ENCODE results near the gene HHIPL1.

HHIPL1 gene

GRCh38 chr14:99685151-99685591 lies 40.2 kb downstream of the HHIPL1 start:
- DNase-seq (ENCODE audit: extremely low spot score, insufficient read length, low read depth) = no peak
- no peak for FAIRE-seq

DNA sequence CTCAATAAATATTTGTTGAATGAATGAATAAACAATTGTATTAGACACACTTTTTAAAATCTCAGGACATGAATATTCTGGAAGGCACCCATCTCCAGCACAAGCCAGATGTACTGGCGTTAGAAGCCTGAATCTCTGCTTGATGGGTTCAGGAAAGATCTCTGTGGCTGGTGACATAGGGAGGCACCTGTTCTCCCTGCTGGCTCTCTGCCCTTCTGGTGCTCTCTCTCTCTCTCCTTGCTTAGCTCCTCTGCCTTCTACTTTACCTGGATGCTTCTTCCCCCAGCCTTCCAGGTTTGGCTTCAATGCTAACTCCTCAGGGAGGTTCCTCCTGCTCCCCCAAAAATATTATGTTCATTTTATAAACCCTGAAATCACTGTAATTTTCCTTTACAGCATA lies 40.7 kb downstream of the HHIPL1 start:
- DNase-seq (ENCODE audit: extremely low spot score, insufficient read length, low read depth) (no peak), FAIRE-seq (no peak)

DNA sequence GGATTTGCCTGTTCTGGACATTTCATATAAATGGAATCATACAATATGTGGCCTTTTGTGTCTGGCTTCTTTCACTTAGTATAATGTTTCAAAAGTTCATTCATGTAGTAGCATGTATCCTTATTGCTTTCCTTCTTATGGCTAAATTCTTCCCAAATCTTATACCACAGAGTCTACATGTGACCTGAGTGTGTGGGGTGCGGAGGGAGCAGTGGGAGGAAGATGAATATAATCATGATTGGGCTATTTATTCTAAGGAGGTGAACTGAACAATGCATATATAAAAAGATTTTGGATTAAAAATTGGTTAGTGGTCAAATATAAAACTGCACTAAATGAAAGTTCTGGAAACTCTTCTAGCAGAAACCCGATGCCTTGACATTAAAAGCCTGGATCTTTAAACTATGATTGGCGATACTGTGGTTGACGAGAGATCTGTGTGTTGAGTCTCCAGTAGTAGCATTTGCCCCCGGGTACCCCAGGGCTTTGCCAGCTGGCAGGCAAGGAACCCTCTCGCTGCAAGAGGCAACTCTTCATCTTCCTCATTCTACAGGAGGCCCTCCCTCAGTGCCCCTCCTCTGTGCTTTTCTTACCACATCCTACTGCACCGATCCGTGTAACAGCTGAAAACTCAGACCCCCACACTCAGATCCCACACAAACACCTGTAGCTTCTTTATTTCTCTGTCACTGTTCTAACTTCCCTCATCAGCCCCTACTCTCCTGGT lies 41.8 kb downstream of the HHIPL1 start:
- no peak for DNase-seq (ENCODE audit: extremely low spot score, insufficient read length, low read depth)
- no peak for FAIRE-seq

GRCh38 chr14:99687284-99688209 lies 42.6 kb downstream of the HHIPL1 start:
- no peak for DNase-seq (ENCODE audit: extremely low spot score, insufficient read length, low read depth)
- FAIRE-seq = peak; percentile 5

- no peak for DNase-seq (ENCODE audit: extremely low spot score, insufficient read length, low read depth)
- no peak for FAIRE-seq
Observed at GRCh38 chr14:99688210-99688581, 43.3 kb downstream of the HHIPL1 start.

DNA sequence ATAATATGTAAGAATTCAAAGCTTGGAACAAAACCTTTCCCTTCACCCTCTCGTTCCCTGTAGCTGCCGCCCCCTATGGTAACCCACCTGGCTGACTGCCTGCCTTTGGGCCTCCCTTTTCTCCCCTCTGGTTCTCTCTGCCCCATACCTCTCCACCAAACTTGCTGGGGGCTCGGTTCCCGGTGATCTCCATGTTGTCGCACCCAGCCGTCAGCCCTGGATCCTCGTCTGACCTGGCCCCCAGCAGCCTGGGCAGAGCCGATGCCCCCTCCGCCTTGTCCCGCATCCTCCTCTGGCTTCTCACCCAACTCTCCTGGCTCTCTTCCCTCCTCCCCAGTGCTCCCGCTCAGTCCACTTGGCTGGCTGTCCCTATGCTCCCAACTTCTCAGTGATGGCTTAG lies 43.7 kb downstream of the HHIPL1 start:
- no peak for DNase-seq (ENCODE audit: extremely low spot score, insufficient read length, low read depth)

DNA sequence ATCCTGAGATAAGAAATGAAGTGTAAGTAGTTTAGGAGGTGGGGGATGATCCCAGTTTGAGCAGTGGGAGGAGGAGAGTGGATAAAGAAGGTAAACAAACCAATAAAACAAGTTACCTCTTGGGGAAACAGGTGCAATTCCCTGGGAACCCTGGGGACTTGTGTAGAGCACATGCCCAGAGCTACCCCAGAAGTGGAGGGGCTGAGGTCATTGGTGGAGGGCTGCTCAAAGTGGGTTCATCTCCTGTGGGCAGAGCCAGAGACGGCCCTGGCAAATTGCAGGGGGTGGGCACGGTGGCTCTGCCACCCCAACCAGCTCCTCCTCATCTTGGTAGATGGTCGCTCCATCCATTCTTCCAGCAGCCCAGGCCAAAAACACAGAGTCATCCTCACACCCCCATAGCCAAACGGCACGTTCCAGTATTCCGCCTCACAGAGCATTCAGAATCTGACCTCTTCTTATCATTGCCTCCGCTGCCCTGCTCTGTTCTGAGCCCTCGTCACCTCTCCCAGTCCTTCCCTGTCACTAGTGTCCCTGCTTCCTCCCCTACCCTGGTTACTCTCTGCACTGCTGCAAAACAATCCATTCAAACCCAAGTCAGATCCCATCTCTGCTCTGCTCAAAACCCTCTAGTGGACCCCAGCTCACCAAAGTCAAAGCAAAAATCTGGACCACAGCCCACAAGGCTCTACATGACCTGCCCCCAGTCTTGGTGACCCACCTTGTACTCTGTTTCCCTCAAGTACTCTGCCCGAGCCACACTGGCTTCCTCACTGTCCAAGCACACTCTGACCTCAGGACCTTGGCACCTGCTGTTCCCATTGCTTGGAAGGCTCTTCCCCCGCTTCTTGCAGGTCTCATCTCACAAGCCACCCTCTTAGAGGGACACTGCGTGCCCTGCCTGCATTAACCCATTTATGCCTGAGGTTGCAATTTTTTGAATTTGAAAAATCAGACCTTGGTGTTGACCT lies 44.6 kb downstream of the HHIPL1 start:
- no peak for FAIRE-seq

More for the DNA sequence above, 43.7 kb downstream of the HHIPL1 start:
- FAIRE-seq = no peak

DNA sequence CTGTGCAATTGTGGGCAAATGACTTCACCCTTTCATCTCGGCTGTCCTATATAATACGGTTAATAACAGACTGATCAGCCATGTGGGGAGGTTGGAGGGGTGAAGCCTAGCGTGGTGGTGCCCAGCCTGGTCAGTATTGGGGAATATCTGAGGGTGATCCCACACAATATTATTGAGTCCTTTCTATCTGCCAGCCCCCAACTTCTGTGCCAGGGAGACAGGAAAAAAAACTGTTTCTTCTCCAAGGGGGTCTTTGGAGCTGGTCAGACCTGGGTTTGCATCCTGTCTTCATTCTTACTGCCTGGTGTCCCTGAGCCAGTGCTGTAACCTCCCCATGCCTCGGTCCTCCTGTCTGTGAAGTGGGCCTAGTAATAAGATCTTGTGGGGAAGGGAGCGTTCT lies 45.7 kb downstream of the HHIPL1 start:
- no peak for FAIRE-seq

More for the DNA sequence above, 44.6 kb downstream of the HHIPL1 start:
- DNase-seq (ENCODE audit: extremely low spot score, insufficient read length, low read depth) = no peak

GRCh38 chr14:99691111-99691885 lies 46.4 kb downstream of the HHIPL1 start:
- DNase-seq (ENCODE audit: extremely low spot score, insufficient read length, low read depth) (no peak), FAIRE-seq (no peak)

More for the DNA sequence above, 45.7 kb downstream of the HHIPL1 start:
- no peak for DNase-seq (ENCODE audit: extremely low spot score, insufficient read length, low read depth)

GRCh38 chr14:99693918-99694317 lies 49.0 kb downstream of the HHIPL1 start:
- DNase-seq (ENCODE audit: extremely low spot score, insufficient read length, low read depth) (no peak), FAIRE-seq (no peak)

DNA sequence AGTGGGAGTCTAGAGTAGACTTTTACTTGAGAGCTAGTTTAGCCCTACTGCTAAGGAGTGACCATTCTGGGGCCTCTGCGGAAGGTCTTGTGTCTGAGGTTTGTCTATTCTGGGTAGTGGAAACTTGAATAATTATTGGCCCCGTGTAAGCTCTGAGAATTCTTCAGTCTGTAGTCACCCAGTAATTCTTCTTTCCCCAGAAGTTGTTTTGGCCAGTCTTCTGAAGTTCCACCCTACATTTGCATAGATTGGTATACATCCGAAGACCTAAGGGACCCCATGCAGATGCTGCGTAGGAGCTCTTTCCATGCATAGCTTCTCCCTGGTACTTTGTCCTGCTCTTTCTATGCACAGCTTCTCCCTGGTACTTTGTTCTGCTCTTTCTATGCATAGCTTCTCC lies 52.0 kb downstream of the HHIPL1 start:
- DNase-seq (ENCODE audit: extremely low spot score, insufficient read length, low read depth) = no peak
- no peak for FAIRE-seq

- DNase-seq (ENCODE audit: extremely low spot score, insufficient read length, low read depth) = no peak
- FAIRE-seq = no peak
Observed at GRCh38 chr14:99698236-99698635, 53.3 kb downstream of the HHIPL1 start.

- DNase-seq (ENCODE audit: extremely low spot score, insufficient read length, low read depth) (no peak), FAIRE-seq (no peak)
Observed at GRCh38 chr14:99698642-99699041, 53.7 kb downstream of the HHIPL1 start.

GRCh38 chr14:99699085-99699760 lies 54.3 kb downstream of the HHIPL1 start:
- FAIRE-seq (no peak), DNase-seq (ENCODE audit: extremely low spot score, insufficient read length, low read depth) (no peak)

DNA sequence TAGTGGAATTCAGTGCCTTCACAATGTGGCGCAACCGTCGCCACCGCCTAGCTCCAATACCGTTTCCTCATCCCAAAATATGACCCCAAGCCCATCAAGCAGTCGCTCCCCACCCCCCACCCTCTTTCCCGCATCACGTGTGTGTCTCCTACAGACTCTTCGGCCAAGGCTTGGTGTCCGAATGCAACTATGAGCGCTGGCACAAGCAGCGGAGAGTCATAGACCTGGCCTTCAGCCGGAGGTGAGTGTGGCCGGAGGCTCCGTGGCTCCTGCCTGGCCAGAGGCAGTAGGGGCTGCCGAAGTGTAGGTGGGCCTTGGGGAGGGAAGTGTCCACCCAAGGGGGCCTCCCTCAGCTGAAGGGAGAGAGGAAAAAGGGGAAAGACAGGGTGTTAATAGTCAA lies 54.9 kb downstream of the HHIPL1 start:
- no peak for FAIRE-seq
- no peak for DNase-seq (ENCODE audit: extremely low spot score, insufficient read length, low read depth)

DNA sequence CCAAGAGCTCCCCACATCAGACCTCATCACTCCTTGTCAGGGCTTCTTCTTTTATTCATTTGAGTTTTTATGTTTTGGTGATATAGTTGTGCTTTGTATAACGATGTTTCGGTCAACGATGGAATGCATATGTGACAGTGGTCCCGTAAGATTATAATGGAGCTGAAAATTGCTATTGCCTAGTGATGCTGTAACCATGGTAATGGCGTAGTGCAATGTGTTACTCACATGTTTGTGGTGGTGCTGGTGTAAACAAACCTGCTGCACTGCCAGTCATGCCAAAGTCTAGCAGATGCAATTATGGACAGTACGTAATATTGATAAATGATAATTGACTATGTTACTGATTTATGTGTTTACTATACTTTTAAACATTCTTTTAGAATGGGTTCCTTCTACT lies 55.5 kb downstream of the HHIPL1 start:
- no peak for FAIRE-seq
- no peak for DNase-seq (ENCODE audit: extremely low spot score, insufficient read length, low read depth)

DNA sequence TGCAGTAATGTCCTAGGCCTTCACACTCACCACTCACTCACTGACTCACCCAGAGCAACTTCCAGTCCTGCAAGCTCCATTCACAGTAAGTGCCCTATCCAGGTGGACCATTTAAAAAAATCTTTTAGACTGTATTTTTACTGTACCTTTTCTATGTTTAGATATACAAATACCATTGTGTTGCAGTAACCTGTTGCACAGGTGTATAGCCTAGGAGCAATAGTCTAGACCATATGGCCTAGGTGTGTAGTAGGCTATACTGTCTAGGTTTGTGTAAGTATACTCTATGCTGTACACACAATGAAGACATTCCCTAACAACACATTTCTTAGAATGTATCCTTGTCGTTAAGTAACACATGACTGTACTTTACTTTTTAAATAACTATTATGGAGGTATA lies 56.3 kb downstream of the HHIPL1 start:
- no peak for DNase-seq (ENCODE audit: extremely low spot score, insufficient read length, low read depth)
- FAIRE-seq = no peak

GRCh38 chr14:99702115-99702514 lies 57.2 kb downstream of the HHIPL1 start:
- no peak for DNase-seq (ENCODE audit: extremely low spot score, insufficient read length, low read depth)
- no peak for FAIRE-seq

GRCh38 chr14:99703381-99703780 lies 58.5 kb downstream of the HHIPL1 start:
- FAIRE-seq (no peak), DNase-seq (ENCODE audit: extremely low spot score, insufficient read length, low read depth) (no peak)

Measured in GM18507 (cell line).